ENCODE results near the gene FCHSD1.

FCHSD1 gene

DNA sequence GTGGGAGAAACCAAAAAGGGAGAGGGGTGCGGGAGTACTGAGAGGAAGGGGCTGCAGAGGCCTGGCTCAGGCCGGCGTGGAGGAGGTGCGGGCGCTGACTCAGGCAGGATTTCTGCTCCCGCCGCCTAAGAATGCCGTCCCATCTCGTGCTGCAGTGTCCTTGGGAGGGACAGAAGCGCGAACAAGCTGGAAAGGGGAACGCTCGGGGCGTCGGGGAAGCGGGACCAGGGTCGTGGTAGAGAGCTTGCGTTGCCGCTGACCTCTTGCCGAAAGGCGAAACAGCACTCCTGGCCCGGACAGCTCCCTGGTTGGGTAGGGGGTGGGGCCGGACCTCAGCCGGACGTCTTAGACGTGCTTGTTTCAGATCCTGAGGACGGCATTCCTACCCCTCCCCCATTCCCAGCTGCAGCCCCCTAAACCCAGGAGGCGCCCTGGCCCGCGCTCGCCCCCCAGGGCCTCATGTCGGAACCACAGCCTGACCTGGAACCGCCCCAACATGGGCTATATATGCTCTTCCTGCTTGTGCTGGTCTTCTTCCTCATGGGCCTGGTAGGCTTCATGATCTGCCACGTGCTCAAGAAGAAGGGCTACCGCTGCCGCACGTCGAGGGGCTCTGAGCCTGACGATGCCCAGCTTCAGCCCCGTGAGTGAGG lies 13.3 kb downstream of the FCHSD1 start:
- Mint-ChIP-seq H3K27me3 (ENCODE audit: low read depth, poor library complexity) (peaks cover 19% of the 10 kb centered on the region), H3K27ac (no peak overlapping the region), H3K36me3 (ENCODE audit: low read depth) (peaks cover 12% of the 10 kb centered on the region), H3K4me3 (peak overlapping the region; percentile 71), H3K4me1 (peaks cover 38% of the 10 kb centered on the region), H3K9me3 (no peaks in the 10 kb centered on the region)
- TF ChIP-seq, protein P1, sequence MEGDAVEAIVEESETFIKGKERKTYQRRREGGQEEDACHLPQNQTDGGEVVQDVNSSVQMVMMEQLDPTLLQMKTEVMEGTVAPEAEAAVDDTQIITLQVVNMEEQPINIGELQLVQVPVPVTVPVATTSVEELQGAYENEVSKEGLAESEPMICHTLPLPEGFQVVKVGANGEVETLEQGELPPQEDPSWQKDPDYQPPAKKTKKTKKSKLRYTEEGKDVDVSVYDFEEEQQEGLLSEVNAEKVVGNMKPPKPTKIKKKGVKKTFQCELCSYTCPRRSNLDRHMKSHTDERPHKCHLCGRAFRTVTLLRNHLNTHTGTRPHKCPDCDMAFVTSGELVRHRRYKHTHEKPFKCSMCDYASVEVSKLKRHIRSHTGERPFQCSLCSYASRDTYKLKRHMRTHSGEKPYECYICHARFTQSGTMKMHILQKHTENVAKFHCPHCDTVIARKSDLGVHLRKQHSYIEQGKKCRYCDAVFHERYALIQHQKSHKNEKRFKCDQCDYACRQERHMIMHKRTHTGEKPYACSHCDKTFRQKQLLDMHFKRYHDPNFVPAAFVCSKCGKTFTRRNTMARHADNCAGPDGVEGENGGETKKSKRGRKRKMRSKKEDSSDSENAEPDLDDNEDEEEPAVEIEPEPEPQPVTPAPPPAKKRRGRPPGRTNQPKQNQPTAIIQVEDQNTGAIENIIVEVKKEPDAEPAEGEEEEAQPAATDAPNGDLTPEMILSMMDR (IDR thresholded peaks at IDR 0.05): peak; percentile 43
- peak; percentile 84 for DNase-seq

DNA sequence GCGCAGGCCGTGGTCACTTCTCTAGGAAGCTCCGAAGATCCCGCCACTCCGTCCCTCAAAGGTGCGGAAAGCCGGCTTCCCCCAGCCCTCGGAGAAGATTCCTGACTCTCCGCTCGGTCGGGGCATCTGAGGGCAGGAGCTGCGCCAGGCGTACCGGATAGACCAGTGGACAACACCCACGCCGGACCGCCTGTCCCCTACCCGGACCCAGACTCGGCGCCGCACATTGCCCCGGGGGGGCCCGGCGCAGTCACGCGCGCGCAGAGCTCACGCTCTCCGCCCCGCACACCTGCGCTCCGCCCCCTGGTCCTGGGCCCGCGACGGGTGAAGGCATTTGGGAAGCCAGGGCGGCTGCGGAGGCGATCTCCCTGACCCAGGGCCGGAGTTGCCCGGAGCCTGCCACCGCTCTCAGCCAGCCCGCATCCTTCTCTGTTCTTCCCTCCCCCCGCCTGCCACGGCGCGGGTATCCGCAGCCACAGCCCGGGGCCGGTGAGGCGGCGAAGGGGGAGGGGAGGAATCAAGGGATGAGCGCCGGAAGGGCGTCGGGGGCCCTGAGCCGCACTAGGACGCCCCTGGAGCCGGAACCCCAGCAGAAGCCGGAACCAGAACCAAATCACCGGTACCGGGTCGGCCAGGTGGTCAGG lies 14.0 kb downstream of the FCHSD1 start:
- TF ChIP-seq, protein P1 (IDR thresholded peaks at IDR 0.05): no peak
- H3K27me3 Mint-ChIP-seq (ENCODE audit: low read depth, poor library complexity): peaks cover 19% of the 10 kb centered on the region
- peaks cover 38% of the 10 kb centered on the region for H3K4me1 Mint-ChIP-seq
- H3K9me3 Mint-ChIP-seq: no peaks in the 10 kb centered on the region
- H3K27ac Mint-ChIP-seq: no peak overlapping the region
- peak; percentile 48 for DNase-seq
- H3K4me3 Mint-ChIP-seq: peak overlapping the region; percentile 96
- peaks cover 18% of the 10 kb centered on the region for H3K36me3 Mint-ChIP-seq (ENCODE audit: low read depth)

DNA sequence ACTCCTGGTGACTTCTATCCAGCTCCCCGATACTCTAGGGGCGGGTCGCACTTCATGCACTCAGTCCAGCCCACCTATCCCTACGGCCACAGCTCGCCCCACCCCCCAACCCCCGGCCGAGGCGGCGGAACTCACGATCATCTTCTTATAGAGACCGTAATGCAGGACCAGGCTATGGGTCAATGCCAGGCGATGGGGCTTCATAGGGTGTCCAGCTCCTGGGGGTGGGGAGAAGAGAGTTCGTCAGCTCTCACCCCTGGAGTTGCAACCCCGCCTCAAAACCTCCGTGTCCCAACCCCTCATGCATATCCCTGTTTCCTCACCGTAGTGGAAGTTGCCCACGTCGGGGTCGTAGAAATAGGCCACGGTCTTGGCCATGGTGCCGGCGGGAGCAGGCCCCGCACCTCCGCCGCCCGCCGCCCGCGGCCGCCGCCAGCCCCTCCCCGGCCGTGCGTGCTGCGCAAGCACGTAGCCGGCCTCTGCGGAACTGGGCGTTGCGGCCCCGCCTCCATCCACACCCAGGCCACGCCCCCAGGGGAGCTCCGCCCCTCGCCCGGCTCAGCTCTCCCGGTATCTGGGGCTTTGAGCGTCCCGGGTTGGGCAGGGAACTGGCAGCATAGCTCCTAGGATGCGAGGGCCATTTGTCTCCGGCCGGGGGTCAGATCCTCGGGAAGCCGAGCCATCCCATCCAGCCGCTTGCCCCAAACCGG lies 14.7 kb downstream of the FCHSD1 start, which contains the start of the genes HDAC3 and RELL2:
HDAC3 (minus strand) TSS at position 437 of the 710 bp plus-strand sequence; CDS start at position 378, 59 bp downstream.
RELL2 (plus strand) TSS at position 585 of the 710 bp plus-strand sequence. CDS start 1,229 bp downstream, outside the sequence.
- Mint-ChIP-seq H3K4me1 (peaks cover 38% of the 10 kb centered on the region), H3K27me3 (ENCODE audit: low read depth, poor library complexity) (peaks cover 19% of the 10 kb centered on the region), H3K4me3 (peak within 1 kb of the TSS; percentile 96), H3K36me3 (ENCODE audit: low read depth) (peaks cover 24% of the 10 kb centered on the region), H3K27ac (no peak within 1 kb of the TSS), H3K9me3 (no peaks in the 10 kb centered on the region)
- TF ChIP-seq, protein P1 (IDR thresholded peaks at IDR 0.05): no peak
- peak; percentile 99 for DNase-seq

DNA sequence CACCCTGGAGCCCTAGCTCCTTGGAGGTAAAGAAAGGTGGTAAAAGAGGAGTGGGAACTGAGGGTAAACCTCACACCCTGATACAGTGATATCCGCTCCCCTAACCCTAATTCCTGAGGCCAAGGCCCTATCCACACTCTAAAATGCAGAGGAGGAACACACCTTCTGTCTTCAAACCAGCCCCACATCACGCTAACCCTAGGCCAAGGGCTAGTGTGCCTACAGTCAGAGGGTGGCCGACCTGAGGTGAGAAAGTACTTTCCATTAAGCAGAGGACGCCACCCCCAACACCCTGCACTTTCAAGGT lies 15.2 kb downstream of the FCHSD1 start:
- Mint-ChIP-seq H3K4me1 (peaks cover 34% of the 10 kb centered on the region), H3K27ac (no peak overlapping the region), H3K36me3 (ENCODE audit: low read depth) (peaks cover 28% of the 10 kb centered on the region), H3K27me3 (ENCODE audit: low read depth, poor library complexity) (peaks cover 19% of the 10 kb centered on the region), H3K9me3 (no peaks in the 10 kb centered on the region), H3K4me3 (peak overlapping the region; percentile 96)
- no peak for DNase-seq
- TF ChIP-seq, protein P1 (IDR thresholded peaks at IDR 0.05): no peak

DNA sequence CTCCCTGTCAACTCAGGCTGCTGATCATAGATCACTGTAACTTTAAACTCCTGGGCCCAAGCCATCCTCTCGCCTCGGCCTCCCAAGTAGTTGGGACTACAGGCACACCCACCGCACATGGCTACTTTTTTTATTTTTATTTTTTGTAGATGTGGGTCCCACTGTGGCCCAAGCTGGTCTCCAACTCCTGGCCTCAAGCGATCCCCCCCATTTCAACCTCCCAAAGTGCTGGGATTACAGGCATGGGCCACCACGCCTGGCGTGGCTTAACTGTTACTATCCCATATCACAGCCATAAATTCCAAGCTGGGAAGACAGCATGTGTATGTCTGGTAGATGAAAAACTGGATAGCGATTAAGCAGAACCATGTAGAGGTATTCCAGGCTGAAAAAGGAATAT lies 15.6 kb downstream of the FCHSD1 start:
- H3K36me3 Mint-ChIP-seq (ENCODE audit: low read depth): peaks cover 28% of the 10 kb centered on the region
- H3K27me3 Mint-ChIP-seq (ENCODE audit: low read depth, poor library complexity): peaks cover 19% of the 10 kb centered on the region
- H3K27ac Mint-ChIP-seq: no peak overlapping the region
- H3K4me1 Mint-ChIP-seq: peaks cover 30% of the 10 kb centered on the region
- H3K9me3 Mint-ChIP-seq: no peaks in the 10 kb centered on the region
- TF ChIP-seq, protein P1 (IDR thresholded peaks at IDR 0.05): no peak
- H3K4me3 Mint-ChIP-seq: peak overlapping the region; percentile 96
- DNase-seq: no peak
